Heart left ventricle (tissue), 13 donors: ENCODE data around the gene ECHDC1.

Experiments
- POLR2A ChIP-seq, 2 donors: fragments of 450-650 bp; IDR thresholded peaks; one replicate each; pipeline ENCODE4 v1.6.1; 2017; ENCODE audit warnings: antibody characterized with exemption in 2 of 2, mild to moderate bottlenecking in 2 of 2, moderate library complexity in 2 of 2
- TF ChIP-seq, protein P1 (sequence below), 12 donors: fragments of 200-600 bp; sonication (generic) in 4 of 12; IDR thresholded peaks; one replicate each; pipeline versions ENCODE4 v1.5.0 to v1.8.0; 2018 to 2022; ENCODE audit warnings: antibody characterized with exemption in 12 of 12, mild to moderate bottlenecking in 5 of 12
- donor health status: ischemic (EF 13 %, LVEDD 7.1; RV severe dilation, severe dysfunction).
- donor health status: DM: no; HTN: yes; CAD: no.
- donor health status: DM: no; HTN: no; CAD: no.
- donor health status: ischemic (EF 25% LVEDD 6.9; RV normal size, moderate dysfunction).
- donor health status: ischemic (EF 25% LVEDD 5.7; RV mildly dilated, moderate dysfunction).
- donor health status: ischemic (EF 35%, LVEDD 5.7; RV mildly dilated, moderate dysfunction).
- donor health status: nonischemic (EF 11% LVEDD 7.7; RV severe dilation, severe dysfunction).
- donor health status: DM: yes; HTN: yes; CAD: no.
- donor health status: PGD.
- donor health status: ischemic (EF 29% LVEDD 5.4; RV normal size, mild dysfunction).
- donor health status: nonischemic (EF 23%, LVEDD 6.1; RV moderate dilation, normal function).

DNA sequence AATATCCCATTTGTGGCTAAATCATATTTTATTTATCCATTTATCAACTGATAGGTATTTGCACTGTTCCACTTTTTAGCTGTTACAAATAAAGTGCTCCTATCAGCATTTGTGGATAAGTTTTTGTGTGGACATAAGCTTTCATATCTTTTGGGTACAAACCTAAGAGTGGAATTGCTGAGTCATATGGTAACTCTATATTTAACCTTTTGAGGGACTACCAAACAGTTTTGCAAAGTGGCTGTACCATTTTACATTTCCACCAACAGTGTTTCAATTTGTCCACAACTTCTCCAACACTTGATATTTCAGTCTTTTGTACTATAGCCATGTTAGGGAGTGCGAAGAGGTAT lies 23.6 kb upstream of the ECHDC1 start:
- TF ChIP-seq, protein P1, sequence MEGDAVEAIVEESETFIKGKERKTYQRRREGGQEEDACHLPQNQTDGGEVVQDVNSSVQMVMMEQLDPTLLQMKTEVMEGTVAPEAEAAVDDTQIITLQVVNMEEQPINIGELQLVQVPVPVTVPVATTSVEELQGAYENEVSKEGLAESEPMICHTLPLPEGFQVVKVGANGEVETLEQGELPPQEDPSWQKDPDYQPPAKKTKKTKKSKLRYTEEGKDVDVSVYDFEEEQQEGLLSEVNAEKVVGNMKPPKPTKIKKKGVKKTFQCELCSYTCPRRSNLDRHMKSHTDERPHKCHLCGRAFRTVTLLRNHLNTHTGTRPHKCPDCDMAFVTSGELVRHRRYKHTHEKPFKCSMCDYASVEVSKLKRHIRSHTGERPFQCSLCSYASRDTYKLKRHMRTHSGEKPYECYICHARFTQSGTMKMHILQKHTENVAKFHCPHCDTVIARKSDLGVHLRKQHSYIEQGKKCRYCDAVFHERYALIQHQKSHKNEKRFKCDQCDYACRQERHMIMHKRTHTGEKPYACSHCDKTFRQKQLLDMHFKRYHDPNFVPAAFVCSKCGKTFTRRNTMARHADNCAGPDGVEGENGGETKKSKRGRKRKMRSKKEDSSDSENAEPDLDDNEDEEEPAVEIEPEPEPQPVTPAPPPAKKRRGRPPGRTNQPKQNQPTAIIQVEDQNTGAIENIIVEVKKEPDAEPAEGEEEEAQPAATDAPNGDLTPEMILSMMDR (IDR thresholded peaks at IDR 0.05): no peak
- no peak for TF ChIP-seq POLR2A (IDR thresholded peaks at IDR 0.05)
